ENCODE data around the gene TXK.
A peak's percentile ranks its signal among the peaks of the same experiment; 100 is the strongest.

The TXK gene

DNA sequence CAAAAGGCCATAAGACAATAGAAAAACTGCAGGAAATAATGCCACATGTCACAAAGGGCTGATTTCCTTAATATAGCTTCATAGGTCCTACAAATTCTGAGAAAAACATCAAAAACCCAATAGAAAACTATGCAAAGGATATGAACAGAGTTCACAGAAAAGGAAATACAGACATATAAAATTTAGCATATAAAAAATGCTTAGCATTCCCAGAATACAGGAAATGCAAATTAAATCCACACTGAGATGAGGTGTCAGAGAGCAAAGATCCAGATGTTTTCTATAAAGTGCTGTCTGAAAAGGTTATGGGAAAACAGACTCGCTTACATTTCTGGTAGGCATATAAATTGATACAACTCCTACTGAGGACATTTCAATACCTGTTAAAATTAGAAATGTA lies 33.8 kb downstream of the TXK start:
- no peak for DNase-seq

DNA sequence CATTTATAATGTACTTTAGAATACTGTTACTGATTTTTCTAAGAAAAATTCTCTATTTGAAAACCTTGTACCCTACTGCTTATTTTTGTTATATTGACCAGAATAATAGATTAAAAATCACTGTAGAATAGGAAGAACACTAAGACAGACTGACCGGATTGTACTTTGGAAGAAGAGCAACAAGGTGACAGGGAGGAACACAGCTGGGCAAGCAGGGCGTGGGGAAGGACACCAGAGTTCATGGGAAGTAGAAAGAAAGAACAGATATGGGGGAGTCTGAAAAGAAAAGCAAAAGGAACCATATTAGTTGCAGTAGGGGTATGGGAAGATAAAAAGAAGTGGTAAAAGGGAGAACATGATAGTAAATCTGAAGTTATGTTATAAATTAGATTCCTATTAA lies 38.6 kb downstream of the TXK start:
- DNase-seq: no peak

DNA sequence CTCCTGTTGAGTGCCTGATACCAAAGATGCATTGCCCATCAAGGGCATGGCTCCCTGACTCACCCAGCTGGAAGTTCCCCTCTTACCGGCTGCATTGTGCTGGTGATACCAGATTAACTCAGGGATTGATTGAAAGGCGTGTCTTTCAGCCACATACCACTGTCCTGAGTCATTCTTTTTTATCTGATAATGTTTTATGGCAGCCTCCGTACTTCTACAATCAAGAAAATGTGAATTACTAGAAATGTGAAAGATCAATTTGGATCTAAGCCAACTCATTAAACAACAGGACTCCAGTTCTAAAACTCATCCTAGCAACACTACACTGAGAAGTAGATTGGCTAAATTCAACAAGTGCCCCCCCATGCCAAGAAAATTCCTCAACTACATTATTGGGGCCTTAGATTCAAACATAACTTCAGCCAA lies 40.0 kb downstream of the TXK start:
- DNase-seq: no peak

DNA sequence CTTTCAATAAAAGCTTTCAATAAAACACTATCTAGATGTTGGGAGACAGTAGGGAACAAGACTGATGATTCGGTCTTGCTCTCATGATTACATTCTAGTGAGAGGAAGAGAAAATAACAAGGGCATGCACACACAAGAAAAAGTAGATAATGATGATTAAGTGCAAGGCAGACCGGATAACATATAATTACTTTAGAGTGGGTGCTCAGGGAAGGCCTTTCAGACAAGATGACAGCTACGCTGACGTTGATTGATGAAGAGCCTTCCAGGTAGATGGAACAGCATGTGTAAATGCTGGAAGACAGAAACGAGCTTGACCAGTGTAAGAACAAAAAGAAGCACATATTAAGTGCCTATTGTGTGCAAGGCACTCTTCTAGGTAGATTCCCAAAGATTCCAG lies 43.4 kb downstream of the TXK start:
- no peak for DNase-seq

DNA sequence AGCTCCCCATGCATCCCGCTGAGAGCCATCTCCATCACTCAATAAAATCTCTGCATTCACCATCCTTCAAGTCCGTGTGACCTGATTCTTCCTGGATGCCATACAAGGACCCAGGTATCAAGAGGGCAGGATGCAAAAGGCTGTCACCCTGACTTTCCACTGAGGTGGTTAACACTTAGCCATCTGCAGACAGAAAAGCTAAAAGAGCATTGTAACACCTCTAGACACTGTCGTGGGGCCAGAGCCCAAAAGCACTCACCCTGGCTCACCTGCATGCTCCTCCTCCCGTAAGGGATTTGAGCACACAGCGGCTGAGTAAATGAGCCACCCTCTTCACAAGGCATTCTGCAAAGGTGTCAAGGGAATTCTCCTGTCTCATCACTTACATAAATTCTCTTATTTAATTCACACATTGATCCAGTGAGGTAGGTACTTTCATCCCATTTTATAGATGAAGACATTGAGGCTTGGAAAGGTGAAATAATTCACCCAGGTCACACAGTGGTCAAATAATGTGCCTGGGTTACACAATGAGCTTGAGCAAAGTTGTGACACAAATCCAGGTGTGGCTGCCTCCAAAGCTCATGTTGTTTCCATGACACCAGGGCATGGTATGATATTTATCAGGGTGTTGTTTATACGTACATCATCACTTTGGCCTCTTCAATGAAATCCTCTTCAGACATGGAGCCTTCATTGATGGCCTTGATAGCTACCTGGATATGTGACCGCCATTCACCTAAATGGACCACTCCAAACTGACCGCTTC lies 48.0 kb downstream of the TXK start:
- no peak for DNase-seq

DNA sequence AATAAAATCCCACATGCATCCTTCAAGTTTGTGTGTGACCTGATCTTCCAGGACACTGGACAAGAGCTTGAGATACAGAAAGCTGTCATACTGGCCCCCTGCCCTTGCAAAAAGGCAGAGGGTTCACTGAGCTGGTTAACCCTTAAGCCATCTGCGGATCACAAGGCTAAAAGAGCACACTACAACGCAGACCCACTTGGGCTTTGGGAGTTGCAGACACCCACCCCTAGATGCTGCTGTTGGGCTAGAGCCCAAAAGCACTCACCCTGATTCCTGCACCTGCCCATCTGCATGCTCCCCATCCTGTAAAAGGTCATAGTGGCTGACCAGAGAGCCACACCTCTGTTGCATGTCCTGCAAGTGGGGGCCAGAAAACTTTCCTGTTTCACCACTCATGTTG lies 51.1 kb downstream of the TXK start:
- no peak for DNase-seq

DNA sequence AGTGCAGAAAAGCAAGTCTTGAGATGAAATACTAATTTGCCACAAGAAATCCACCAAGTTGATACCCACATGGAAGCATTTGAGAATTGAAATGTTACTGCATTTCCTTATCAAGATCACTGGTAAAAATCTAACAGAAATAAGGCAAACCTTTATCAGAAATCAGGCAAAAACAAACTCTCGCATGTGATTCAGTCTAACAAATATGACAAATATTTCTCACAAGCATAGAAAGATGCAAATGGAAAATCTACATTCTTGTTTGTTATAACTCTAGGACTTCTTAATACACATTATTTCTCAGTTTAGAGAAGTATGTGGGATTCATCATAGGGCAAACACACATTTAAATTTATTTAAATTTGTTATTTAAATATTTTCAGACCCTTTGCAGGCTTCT lies 52.9 kb downstream of the TXK start:
- no peak for DNase-seq

DNA sequence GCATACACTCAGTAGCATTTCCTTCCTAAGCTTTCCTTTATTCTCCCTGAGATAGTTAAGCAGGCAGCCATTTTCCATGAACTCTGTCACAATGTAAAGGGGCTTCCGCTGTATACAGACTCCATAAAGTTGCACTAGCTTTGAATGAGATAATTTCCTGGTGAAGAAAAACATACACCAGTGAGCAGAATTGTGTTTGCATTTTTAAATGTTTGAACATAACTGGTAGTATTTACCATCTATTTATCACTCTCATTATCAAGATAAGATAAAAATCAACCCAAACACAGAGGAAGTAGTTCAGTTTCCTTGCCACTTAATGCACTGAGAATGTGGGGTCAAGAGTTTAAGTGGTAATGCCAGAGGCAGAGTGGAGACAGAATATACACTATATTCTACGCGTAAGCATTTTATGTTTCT lies 54.1 kb downstream of the TXK start:
- no peak for DNase-seq

DNA sequence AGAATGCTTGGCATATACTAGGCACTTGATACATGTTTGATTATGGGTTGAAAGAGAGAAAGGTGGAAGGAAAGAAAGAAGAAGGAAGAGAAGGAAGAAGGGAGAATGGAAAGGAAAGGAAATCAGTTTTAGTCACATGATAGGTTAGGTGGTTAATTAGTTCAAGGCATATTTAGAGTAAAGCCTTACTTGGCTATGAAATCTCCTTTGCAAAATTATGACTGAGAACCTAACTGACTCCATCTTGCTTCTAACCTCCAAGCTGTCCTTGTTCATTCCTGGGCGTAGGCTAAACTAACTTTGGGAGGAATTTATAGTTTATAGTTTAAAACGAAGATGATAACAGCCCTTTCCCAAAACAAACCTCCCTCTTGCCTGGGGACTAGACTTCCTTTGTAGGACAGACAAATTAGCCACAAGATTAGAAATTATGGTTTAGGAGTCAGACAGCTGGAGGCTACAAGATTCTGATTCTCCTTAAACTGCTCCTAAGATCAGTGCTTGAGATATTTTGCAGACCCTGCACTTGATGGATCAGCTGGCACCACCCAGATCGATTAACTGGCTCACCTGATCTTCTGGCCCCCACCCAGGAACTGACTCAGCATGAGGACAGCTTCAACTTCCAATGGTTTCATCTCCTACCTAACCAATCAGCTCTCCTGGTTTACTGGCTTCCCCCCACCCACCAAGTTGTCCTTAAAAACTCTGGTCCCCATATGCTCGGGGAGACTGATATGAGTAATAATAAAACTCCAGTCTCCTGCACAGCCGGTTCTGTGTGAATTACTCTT lies 55.0 kb downstream of the TXK start:
- no peak for DNase-seq

DNA sequence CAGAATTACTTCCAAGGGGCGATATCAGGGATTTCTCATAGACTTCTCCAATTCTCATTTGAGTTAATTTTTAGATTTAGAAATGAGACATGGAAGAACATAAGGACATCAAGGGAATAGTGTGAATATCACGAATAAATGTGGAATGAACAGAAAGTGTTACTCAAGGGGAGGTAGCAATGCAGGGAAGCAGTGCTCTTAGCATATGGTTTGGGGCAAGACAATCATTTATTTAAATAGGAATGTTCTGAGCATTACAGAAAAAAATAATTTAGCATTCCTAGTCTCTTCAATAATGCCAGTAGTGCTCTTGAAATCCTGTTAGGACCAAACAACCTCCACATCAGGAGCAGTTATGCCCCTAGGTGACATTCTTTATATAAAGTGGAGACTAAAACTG lies 55.6 kb downstream of the TXK start:
- no peak for DNase-seq

DNA sequence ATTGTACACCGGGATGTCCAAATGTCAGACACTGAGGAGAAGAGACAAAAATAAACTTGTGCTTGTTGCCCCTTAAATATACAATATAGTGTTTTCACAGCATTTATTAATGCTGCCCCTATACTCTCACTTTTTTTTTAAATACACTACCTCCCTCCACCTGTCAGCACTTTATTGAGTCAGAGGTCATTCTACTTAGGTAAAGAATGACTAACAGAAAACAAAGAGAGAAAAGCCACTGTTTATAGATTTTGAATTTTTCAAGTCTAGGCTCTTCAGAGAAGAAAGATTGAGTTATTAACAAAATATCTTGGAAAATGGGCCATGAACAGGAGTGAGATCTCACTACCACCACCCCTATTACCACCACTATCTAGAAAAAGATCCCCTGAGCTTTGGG lies 59.4 kb downstream of the TXK start:
- no peak for DNase-seq

DNA sequence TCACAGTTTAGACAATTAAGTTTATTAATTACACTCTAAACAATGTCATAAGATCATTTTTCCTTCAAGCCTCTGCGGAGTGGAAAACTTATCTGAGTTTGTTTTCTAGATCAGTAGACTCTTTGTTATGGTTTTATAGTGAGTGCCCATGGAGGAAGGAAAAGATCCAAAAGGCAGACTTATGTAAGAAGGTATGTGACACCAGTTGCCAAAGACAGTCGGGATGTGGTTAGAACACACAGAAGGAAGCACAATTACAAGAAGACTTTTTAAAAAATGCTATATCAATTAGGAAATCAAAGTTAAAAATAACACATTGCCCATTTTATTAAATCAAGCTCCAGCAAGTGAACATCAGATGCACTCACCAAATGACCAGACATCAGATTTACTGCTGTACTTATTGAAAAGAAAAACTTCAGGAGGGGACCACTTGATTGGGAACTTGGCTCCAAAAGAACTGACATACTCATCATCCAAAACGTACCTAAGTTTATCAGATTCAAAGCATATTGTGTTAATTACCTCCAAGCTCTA lies 60.4 kb downstream of the TXK start:
- no peak for DNase-seq

DNA sequence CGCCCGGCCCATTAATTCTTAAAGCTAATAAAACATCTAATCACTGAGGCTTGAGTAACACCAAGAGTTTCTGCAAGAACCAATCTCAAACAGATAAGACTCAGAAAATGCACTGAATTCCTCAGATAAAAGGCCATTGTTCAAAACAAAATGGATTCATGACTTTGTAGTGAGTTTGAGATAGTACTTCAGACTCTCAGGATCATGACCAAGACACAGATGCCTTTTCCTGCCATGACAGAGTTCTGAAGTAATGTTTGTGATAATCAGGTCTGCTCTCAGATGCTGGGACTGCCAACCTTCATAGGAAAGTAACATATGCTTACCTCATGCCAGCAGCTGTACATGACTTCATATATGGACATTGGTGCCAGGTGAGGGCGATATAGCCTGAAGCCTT lies 62.9 kb downstream of the TXK start:
- no peak for DNase-seq

DNA sequence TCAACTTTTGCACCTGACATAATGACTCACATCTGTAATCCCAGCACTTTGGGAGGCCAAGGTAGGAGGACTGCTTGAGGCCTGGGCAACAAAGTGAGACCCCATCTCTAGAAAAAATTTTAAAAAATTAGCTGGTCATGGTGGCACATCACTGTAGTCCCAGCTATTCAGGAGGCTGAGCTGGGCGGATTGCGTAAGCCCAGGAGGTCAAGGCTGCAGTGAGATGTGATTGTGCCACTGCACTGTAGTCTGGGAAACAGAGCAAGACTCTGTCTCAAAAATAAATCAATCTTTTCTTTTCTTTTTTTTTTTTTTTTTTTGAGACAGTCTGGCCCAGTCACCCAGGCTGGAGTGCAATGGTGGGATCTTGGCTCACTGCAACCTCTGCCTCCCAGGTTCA lies 65.0 kb downstream of the TXK start:
- no peak for DNase-seq

DNA sequence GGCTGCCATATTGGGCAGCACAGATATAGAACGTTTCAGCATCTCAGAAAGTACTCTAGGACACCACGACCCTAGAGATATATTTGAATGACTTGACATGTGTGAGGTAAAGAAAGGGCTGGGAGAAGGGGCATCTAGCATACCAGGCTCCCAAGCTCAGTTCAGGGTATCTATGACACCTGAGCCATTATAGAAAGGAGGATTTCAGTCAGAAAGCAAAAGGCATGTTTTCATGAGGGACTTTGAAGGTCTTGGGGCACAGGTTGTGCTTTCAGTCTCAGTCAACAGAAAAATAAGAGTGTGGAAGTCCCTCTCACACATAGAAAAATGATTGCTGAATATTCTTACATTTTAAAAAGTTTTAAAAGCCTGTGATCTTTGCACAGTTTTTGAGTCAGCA lies 65.9 kb downstream of the TXK start:
- no peak for DNase-seq

DNA sequence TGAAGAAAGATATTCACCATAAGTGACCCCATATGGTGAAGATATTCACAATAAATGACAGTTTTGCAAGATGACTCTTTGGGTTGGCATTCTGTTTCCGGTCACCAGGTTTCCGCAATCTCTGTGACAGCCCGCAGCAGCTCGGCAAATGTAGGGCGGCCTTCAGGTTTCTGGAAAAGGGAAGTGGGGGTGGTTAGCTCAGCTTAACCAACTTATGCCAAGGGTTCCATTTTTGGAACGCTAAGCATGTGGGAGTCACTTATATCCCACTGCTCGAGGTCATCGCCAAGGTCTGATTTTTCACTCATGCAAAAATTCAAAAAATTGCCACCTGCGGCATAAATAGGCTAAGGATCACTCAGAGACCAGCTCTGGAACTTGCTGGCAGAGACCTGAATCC lies 66.5 kb downstream of the TXK start:
- no peak for DNase-seq

DNA sequence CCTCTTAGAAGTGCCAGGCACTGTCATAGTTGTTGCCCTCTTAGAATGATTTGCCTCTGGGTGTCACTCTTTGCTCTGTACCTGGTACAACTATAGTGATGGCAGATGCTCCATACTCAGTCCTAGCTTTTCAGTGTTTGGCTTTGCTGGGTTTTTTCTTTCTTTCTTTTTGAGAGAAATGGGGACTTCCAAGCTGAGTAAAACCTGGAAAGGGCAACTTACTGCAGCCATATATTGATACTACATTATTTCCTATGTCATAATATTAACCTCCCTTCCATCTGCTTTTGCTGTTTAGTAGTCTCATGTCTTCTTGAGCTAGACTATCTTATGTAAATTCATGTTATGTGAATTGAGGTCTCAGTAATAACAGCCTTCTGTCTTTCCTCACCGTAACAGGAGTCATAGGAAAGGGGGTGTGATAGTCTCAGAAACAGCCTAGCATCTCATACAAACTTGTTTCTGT lies 68.4 kb downstream of the TXK start:
- DNase-seq: no peak

DNA sequence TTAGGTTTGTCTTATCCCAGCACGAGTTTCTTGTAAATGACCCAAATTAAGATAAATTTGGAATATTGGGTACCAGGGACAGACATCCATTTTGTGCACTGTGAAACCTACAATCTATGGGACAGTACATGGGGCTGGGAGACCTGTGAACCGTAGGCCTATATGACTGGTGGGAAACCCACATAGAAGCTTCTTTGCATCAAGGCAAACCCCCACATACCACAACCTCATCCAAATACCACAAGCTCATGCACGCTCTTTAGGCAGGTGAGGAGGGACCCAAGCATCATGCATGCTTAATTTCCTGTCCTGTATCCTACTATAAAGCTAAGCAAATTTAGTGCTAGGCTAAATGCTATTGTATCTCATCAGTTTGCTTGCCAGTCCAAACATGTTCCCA lies 69.7 kb downstream of the TXK start:
- no peak for DNase-seq

DNA sequence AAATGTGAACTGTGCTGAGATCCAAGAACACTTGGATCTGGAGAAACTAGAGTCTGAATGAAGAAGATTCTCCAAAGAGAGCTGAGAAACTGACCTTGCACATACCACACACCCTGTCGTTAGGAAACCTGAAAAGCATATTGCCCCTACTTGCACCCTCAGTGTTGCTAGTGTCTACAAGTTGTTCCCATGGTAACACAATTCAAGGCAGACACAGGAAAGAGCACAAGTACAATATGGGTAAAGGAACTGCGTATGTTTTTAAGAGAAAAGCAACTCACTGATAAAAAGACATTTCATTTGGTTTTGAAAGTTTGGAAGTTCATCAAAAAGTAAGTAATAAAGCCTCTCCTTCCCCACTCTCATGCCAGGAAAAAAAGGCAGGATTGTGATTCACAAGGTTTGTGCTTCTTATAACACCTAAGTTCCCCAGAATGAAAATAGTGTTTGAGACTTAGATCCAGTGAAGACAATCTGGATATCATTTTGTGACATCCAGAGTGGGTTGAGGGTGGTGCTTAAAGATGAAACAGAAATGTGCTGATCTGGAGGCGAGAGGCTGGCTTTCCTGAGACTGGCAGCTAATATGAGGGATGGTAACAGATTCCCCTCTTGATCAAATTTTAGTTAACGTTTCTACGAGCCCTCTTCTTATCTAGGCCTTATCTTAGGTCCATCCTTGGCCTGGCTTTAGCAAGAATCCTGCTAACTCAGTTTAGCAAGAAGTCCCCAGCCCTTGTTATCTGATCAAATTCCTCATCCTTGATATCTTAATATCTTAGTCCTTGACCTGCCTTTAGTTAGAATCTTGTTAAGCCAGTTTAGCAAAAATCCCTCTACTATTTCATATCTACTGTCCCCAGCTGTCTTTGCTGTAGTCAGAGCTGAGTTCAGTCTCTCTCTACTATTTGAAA lies 75.2 kb downstream of the TXK start:
- no peak for DNase-seq

DNA sequence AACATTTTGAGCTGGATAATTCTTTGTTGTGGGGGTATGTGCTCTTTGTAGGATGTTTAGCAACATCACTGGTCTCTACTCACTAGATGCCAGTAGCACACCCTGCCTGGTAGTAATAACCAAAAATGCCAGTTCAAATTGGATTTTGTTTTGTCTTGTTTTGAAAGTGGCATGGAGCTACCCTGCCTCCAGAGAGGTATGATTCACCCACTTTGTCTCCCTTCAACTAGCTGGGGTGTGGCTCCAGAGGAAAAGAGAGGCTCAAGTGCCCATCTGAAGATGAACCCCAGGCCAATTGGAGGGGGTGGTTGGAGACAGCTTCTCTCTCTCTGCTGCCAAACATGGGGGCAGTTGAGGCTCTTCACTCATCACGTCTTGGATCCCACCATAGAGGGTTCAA lies 83.0 kb downstream of the TXK start:
- DNase-seq: no peak

DNA sequence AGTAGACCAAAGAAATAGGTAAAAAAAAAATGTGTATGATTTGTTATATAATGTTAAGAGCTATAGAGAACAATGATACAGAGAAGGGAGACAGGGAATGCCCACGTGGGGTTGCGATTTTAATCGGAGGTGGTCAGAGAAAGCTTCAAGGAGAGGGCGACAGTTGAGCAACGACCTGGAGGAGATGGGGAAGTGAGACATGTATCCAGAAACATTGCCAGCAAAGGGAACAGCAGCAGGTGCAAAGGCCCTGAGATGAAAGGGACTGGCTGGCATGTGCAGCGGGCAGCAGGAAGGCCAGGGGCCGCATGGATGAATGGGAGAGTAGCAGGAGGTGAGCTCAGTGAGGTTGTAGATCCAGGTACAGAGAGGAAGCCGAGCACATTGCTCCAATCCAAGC lies 84.6 kb downstream of the TXK start:
- DNase-seq: no peak

DNA sequence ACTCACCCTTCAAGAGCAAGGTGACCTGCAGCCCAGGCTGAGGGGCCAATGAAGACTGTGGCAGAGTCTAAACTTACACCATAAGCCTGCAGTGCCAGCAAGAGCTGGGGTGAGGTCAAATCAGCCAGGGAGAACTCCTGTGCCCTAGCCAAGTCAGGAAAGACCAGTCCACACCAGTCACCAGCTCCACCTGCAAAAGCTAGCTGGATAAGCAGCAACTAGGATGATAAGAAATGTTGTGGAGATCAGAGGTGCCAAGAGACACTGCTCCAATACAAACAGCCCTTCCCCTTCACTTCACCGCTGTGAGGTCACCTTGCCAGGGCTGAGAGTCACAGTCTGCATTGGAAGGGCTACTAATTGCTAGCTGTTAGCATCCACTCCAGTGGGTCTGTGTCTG lies 86.2 kb downstream of the TXK start:
- no peak for DNase-seq

DNA sequence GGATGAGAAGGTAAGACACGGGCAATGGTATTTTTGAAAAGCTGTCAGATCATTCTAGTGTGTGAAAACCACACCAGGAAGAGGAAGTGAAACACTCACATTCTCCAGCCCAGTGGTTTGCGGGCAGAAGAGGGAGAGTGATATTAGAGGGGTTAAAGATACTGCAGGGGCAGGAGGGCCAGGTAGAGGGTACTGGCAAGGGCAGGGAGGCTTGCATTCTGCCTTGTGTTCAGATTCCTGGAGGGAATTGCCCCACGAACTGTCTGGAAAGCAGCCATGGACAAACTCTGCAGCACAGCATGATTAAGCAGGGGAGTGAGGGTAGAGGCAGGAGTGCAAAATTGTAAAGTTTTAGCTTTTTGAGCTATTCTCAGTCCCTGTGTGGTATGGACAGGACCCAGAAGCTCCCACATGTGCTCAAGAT lies 86.6 kb downstream of the TXK start:
- peak; percentile 66 for DNase-seq
